Inferior parietal cortex (tissue), 1 donor: ENCODE data around the gene DCLRE1A.
"Not testable (repeated sequence)": the region's sequence is repeated elsewhere in the genome, so short reads cannot be mapped to it uniquely, and the experiment has no call there.

Experiments used
- DNase-seq: peaks from one replicate; pipeline ENCODE4 v3.0.0-alpha.2; 2016; ENCODE audit errors: extremely low spot score

Gene DCLRE1A

GRCh38 chr10:113858541-113858940, 4.7 kb upstream of the DCLRE1A start:
- DNase-seq, result no peak

- no peak for DNase-seq
These were observed 3.3 kb upstream of the DCLRE1A start for GRCh38 chr10:113857210-113857609.

GRCh38 chr10:113856563-113856962, 2.7 kb upstream of the DCLRE1A start:
- no peak for DNase-seq

GRCh38 chr10:113854761-113855588, 1.1 kb upstream of the DCLRE1A start:
- DNase-seq, result peak; percentile 41

GRCh38 chr10:113853578-113854012, 287 bp downstream of the DCLRE1A start:
- peak; percentile 53 for DNase-seq

- no peak for DNase-seq
These were observed 3.9 kb downstream of the DCLRE1A start for GRCh38 chr10:113849946-113850345.

GRCh38 chr10:113849140-113849803, 4.6 kb downstream of the DCLRE1A start:
- no peak for DNase-seq

- no peak for DNase-seq
These were observed 7.8 kb downstream of the DCLRE1A start for GRCh38 chr10:113846036-113846435.

- DNase-seq, result no peak
These were observed 9.9 kb downstream of the DCLRE1A start for GRCh38 chr10:113843972-113844485.

- DNase-seq, result no peak
These were observed 11.7 kb downstream of the DCLRE1A start for GRCh38 chr10:113842171-113842570.

GRCh38 chr10:113828567-113828966, 25.3 kb downstream of the DCLRE1A start:
- DNase-seq, result not testable (repeated sequence)

- DNase-seq, result no peak
These were observed 28.1 kb downstream of the DCLRE1A start for GRCh38 chr10:113825791-113826190.

- no peak for DNase-seq
These were observed 30.5 kb downstream of the DCLRE1A start for GRCh38 chr10:113823389-113823788.

- no peak for DNase-seq
These were observed 31.7 kb downstream of the DCLRE1A start for GRCh38 chr10:113822174-113822573.

GRCh38 chr10:113821306-113821705, 32.6 kb downstream of the DCLRE1A start:
- not testable (repeated sequence) for DNase-seq

GRCh38 chr10:113820507-113820906, 33.4 kb downstream of the DCLRE1A start:
- no peak for DNase-seq

- DNase-seq, result no peak
These were observed 33.9 kb downstream of the DCLRE1A start for GRCh38 chr10:113819989-113820388.

GRCh38 chr10:113814700-113815099, 39.2 kb downstream of the DCLRE1A start:
- DNase-seq, result not testable (repeated sequence)

- DNase-seq, result no peak
These were observed 45.7 kb downstream of the DCLRE1A start for GRCh38 chr10:113808168-113808567.

GRCh38 chr10:113806503-113806902, 47.4 kb downstream of the DCLRE1A start:
- DNase-seq, result no peak

GRCh38 chr10:113802997-113803396, 50.9 kb downstream of the DCLRE1A start:
- DNase-seq, result no peak

- DNase-seq, result no peak
These were observed 52.3 kb downstream of the DCLRE1A start for GRCh38 chr10:113801569-113801968.

GRCh38 chr10:113791691-113792090, 62.2 kb downstream of the DCLRE1A start:
- DNase-seq, result no peak
